G401.6 (cell line): ENCODE data around the gene FOXD2.
"Not testable (repeated sequence)": the region's sequence is repeated elsewhere in the genome, so short reads cannot be mapped to it uniquely, and the experiment has no call there.

Source experiments
- FAIRE-seq: peaks from 2 replicates; lab custom pipeline; 2012; peaks lifted over from hg19 to GRCh38; lab: Jason Lieb, UNC

The FOXD2 gene

GRCh38 chr1:47440599-47441081 is 2.8 kb downstream of the FOXD2 start:
- no peak for FAIRE-seq

GRCh38 chr1:47441450-47442106 is 3.7 kb downstream of the FOXD2 start:
- no peak for FAIRE-seq

GRCh38 chr1:47442202-47442601 is 4.4 kb downstream of the FOXD2 start:
- no peak for FAIRE-seq

GRCh38 chr1:47442842-47443529 is 5.1 kb downstream of the FOXD2 start:
- no peak for FAIRE-seq

- FAIRE-seq: no peak
Measured at GRCh38 chr1:47443530-47444296, 5.9 kb downstream of the FOXD2 start.

- FAIRE-seq: no peak
Measured at GRCh38 chr1:47444297-47444561, 6.4 kb downstream of the FOXD2 start.

- no peak for FAIRE-seq
Measured at GRCh38 chr1:47444562-47445465, 7.0 kb downstream of the FOXD2 start.

GRCh38 chr1:47445823-47446550 is 8.1 kb downstream of the FOXD2 start:
- no peak for FAIRE-seq

GRCh38 chr1:47448462-47449222 is 10.8 kb downstream of the FOXD2 start:
- FAIRE-seq: no peak

- no peak for FAIRE-seq
Measured at GRCh38 chr1:47449822-47450552, 12.1 kb downstream of the FOXD2 start.

- no peak for FAIRE-seq
Measured at GRCh38 chr1:47450606-47451005, 12.8 kb downstream of the FOXD2 start.

- FAIRE-seq: no peak
Measured at GRCh38 chr1:47452426-47452825, 14.6 kb downstream of the FOXD2 start.

- FAIRE-seq: not testable (repeated sequence)
Measured at GRCh38 chr1:47453910-47454309, 16.1 kb downstream of the FOXD2 start.

- FAIRE-seq: no peak
Measured at GRCh38 chr1:47456250-47456649, 18.4 kb downstream of the FOXD2 start.

GRCh38 chr1:47457547-47457946 is 19.7 kb downstream of the FOXD2 start:
- FAIRE-seq: not testable (repeated sequence)

- FAIRE-seq: no peak
Measured at GRCh38 chr1:47459253-47459788, 21.5 kb downstream of the FOXD2 start.

GRCh38 chr1:47460040-47460439 is 22.2 kb downstream of the FOXD2 start:
- FAIRE-seq: no peak

- FAIRE-seq: no peak
Measured at GRCh38 chr1:47460456-47460855, 22.6 kb downstream of the FOXD2 start.

- FAIRE-seq: no peak
Measured at GRCh38 chr1:47465605-47466004, 27.8 kb downstream of the FOXD2 start.
